Stimulated activated CD4-positive, alpha-beta T cell treated with anti-CD3 and anti-CD28 coated beads, TNF-alpha, amount 100 ng/mL, for 24 hours (primary cell): Measurements from ENCODE around the gene TFRC.
"Not testable (repeated sequence)": the region's sequence is repeated elsewhere in the genome, so short reads cannot be mapped to it uniquely, and the experiment has no call there.

Experiments
- DNase-seq, 3 experiments: peaks; one replicate each; pipeline ENCODE4 v3.0.0-alpha.2; 2020; ENCODE audit warnings: low read depth in 3 of 3

TFRC gene

DNA sequence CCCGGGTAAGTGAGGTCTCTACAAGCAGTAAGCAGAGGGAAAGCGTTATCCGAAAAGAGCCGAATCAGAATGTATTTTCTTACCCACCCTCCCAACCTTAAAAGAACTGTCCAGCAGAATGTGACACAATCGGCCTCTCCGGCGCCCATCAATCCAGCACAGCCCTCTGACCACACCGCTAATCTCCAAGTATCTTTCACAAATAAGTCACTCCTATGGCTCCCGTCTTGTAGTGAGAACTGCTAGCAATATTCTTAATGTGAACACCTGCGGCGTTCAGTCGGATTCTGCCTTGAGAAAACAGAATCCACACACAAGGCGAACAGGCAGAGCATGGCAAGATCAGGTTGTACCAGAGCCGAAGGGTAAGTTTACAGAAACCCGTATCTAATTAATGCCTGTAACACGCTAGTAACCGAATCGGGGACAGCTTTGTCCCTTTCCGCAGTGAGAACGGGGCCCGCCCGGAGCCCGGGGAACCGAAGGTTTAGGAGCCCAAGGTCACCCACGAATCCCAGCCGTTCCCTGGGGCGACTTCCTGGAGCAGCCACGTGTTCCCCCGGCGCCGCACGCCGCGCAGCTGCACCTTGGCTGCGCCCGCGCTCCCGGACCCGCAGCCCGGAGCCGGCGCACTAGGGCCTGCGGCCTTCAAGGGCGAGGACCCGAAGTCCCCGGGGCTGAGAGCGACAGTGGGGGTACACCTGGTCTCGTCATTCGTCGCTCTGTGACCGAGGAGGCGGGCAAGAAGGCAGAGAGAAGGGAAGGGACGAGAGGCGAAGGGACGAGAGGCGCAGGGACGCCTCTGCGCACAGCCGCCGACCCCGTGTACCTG lies 672 bp downstream of the TFRC start:
- peak; percentile 25 to 60 (median 40) for DNase-seq

DNA sequence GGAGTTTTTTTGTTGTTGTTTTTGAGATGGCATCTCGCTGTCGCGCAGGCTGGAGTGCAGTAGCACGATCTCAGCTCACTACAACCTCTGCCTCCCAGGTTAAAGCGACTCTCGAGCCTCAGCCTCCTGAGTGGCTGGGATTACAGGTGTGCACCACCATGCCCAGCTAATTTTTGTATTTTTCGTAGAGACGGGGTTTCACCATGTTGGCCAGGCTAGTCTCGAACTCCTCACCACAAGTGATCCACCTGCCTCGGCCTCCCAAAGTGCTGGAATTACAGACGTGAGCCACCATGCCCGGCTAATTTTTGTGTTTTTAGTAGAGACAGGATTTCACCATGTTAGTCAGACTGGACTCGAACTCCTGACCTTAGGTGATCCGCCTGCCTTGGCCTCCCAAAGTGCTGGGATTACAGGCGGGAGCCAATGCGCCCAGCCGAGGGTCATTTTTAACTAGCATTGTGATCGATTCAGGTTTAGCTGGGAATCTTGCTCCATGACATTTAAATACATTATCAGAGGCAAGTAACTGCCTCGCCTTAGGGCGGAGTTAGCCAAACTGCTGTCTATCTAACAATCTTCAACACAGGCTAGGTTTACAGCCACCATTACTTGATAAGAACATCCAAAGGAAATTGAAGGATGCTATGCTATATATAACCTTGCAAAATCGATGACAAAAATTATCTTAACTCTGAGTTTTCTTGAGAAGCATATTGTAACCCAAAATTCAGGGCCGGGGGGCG lies 1.6 kb downstream of the TFRC start:
- DNase-seq, result not testable (repeated sequence)

DNA sequence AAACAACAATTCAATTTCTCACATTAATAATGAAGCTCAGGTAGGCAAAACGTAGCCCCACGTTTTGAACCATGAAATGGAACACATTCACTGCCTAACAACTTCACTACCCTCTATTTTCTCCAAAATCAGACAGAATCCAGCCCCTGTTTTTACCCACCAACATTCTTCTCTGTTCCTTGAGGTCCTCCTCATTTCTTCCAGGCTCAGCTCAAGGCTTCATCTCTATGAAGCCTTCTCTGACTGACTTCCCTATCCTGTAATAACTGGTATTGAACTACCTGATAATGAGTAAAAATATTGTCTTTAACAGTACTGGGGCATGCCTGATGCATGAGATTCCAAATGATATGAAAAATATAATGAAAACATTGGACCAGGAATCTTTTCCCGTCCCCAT lies 2.2 kb downstream of the TFRC start:
- DNase-seq, result no peak

DNA sequence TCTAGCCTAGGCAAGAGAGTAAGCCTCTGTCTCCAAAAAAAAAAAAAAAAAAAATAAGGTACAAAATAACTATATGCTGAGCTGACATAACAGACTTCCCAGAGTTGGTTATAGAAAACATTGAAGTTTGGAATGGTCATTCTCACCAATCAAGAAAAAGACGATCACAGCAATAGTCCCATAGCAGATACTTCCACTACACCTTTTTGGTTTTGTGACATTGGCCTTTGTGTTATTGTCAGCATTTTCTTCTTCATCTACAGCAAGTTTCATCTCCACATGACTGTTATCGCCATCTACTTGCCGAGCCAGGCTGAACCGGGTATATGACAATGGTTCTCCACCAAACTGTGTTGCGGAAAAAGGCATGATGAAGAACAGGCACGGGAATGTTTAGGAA lies 6.9 kb downstream of the TFRC start:
- DNase-seq, result no peak

DNA sequence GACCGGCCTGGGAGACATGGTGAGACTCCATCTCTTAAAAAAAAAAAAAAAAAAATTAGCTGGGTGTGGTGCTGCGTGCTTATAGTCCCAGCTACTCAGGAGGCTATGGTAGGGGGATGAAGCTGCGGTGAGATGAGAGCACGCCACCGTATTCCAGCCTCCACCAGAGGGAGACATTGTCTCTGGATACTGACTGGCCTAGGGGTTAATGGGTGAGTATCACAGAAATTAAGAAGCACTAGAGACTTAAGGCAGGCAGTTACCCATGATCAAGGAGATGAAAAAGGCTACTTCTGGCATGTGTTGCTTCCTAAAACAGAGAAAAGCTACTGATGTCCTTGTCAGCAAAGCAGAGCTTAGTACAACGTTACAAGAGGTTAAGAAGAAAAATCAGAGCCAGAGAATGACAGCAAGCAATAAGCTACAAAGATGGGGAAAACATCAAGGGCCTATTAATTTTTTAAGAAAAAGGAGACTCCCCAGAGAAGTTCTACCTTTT lies 8.6 kb downstream of the TFRC start:
- DNase-seq, result peak; percentile 26 to 51 (median 35)

DNA sequence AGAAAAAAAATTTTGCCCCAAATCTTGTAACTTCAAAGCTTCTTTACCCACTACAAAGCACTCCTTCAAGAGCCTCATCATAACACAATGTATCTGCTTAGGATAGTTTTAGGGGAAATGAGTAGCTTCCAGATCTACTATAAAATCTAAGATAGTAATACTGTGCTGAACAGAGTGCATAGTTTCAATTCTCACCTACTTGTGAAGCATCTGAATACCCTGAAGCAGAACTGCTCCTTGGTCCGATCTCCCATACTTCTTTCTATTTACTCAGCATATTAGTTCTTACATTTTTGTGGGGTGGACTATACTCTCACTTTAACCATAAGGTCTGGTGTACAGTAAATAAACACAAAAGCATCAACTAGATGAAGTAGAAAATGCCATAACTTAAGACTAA lies 9.6 kb downstream of the TFRC start:
- no peak for DNase-seq

DNA sequence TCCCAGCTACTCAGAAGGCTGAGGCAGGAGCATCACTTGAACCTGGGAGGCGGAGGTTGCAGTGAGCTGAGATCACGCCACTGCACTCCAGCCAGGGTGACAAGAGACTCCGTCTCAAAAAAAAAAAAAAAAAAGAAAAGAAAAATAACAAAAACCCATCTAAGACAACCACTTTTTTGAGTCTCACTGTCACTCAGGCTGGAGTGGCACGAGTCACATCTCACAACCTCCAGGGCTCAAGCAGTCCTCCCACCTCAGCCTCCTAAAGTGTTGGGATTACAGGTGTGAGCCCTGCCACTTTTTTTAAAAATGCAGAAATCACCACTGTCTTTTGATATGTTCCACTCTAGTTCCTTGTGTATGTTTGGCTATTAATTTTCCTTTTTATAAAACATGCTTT lies 13.1 kb downstream of the TFRC start:
- not testable (repeated sequence) for DNase-seq

DNA sequence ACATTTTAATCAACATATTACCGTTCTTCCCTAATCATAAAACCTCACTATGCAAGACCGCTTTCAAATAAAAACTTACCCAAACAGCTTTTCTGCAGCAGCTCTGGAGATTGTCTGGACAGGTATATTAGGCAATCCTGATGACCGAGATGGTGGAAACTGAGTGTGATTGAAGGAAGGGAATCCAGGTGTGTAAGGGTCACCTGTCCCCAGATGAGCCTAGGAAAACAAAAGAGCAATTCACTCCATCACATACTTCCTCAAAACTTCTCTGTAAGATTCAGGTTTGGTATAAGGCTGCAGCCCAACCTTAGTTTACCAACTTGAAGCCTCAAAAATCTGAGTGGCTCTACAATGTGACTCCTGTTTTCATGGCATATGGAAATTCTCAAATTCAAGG lies 14.5 kb downstream of the TFRC start:
- no peak for DNase-seq

DNA sequence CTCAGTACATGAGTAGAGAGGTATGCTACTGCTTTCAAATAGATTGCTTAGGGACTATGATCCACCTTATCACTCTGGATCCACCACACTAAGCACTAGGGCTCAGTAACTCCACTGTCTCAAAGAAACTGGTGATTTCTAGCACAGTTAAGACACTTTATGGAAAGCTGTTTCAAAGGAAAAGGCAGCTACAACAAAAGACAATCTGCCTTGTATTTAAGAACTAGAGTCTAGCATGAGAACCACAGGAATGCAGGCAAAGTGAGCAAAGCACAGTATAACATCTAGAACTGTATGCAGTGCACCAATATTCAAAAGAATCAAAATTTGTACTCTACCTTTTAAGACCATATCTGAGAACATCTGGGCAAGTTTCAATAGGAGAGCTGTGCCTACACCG lies 17.9 kb downstream of the TFRC start:
- no peak for DNase-seq

DNA sequence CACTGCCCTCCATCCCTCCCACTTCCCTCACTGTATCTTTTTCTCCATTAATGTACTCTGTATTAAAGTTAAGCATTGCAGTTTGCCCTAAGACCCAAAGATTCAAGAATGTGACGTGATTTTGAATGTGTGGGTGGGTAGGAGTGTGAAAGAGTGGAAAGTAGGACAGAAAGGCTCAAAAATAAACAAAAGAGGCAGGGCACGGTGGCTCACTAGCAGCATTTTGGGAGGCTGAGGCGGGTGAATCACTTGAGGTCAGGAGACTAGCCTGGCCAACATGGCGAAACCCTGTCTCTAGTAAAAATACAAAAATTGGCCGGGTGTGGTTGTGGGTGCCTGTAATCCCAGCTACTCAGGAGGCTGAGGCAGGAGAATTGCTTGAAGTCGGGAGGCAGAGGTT lies 18.4 kb downstream of the TFRC start:
- no peak for DNase-seq

DNA sequence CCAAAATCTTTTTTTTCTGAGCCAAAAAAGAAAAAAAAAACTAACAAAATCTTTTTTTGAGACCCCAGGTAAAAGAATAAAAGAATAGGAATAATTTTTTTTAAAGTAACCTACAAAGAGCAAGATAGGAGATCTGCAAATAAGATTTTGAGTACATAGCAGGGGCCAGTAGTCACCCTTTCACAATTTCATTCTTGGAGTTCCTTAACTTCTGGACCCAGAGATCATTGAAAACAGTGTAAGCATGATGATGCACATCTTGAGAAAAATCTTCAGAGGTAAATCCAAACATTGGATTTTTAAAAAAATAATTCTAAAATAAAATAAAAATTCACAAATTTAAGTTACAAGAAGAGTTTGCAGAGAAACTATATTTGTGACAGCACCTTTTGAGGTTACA lies 18.8 kb downstream of the TFRC start:
- no peak for DNase-seq

DNA sequence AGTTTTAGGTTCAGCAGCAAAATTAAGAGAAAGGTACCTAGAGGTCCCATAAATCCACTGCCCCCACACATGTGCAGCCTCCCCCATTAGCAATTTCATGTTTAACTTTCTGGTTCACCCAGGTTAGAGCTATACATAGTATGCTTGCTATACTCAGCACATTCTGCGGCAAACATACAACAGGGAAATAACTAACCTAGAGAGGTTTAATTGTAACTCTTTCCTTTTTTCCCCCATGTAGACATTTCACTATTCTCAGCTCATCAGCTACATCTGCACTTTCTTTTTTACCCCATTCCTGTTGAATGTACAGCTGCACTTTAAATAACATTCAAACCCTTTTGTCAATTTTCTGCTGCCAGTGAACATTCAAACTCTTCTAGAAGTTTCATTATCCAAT lies 21.1 kb downstream of the TFRC start:
- no peak for DNase-seq

DNA sequence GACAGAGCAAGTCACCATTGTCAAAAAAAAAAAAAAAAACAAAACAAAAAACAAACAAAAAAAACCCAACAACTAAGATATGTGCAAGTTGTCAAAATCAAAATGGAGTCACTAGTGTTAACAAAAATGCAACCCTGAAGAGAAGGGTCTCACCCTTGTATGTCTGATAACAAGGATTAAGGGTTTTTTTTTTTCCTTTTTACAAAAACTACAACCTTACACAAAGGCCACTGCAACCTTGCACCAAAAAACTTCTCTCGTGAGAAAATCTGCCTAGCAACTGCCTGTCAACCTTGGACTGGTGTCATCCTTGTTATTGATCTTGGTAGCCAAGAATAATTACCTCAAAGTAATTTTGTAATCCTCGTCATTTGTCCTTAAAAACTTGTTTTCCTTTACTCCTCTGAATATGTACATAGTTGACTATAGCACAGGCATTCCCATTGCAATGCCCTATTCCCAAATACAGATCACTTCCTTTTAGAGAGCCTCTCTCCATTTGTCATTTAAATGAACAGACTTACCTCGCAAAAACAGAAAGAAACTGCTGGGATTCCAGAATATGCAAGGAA lies 24.0 kb downstream of the TFRC start:
- DNase-seq, result no peak

DNA sequence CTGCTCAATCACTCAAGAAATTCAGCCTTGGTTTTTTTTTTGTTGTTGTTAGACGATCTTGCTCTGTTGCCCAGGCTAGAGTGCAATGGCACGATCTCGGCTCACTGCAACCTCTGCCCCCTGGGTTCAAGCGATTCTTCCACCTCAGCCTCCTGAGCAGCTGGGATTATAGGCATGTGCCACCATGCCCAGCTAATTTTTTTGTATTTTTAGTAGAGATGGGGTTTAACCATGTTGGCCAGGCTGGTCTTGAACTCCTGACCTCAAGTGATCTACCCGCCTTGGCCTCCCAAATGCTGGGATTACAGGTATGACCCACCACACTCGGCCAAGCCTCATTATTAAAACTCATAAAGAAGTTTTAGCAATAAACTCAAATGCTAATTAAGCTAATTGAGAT lies 25.5 kb downstream of the TFRC start:
- not testable (repeated sequence) for DNase-seq

DNA sequence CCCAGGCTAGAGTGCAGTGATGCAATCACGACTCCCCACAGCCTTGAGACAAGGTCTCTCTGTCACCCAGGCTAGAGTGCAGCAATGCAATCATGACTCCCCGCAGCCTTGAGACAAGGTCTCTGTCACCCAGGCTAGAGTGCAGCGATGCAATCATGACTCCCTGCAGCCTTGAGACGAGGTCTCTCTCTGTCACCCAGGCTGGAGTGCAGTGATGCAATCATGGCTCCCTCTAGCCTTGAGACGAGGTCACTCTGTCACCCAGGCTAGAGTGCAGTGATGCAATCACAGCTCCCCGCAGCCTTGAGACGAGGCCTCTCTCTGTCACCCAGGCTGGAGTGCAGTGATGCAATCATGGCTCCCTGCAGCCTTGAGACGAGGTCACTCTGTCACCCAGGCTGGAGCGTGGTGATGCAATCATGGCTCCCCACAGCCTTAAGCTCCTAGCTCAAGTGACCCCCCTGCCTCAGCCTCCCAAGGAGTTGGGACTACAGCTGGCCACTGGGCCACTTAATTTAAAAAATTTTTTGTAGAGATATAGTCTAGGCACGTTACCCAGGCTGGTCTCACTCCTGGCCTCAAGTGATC lies 26.1 kb downstream of the TFRC start:
- DNase-seq, result no peak

DNA sequence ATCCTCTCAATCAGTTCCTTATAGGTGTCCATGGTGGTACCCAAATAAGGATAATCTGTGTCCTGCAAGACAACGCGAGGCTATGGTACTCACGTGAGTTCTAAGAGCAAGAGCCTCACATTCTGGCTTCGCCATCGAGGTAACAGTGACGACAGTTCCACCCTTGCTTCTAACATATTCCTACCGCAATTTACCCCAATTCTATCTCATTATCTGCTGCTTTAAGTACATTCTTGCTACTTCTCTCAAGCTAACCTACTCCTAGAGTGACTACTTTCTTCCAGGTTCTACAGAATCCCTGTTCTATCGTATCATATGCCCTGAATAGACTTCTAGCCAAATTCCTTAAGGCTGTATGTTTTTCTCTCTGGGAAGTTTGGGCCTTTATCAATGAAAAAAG lies 26.6 kb downstream of the TFRC start:
- no peak for DNase-seq

DNA sequence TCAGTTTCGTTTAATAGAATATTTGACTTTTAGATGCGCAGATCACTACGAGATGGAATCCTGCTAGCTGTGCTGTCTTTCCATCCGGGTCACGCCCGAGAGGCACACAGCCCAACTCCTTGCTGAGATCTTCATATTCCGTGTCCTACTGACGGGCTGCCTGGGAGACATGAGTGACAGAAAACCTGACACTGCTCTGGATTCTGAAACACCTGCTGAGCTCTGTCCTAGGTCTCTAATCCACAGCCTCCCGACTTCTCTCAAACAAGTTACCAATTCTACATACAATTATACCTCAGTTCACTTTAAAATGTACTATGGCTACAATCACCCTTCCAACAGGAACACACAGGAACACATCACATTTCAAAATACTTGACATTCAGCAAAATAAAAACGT lies 27.2 kb downstream of the TFRC start:
- DNase-seq, result no peak

DNA sequence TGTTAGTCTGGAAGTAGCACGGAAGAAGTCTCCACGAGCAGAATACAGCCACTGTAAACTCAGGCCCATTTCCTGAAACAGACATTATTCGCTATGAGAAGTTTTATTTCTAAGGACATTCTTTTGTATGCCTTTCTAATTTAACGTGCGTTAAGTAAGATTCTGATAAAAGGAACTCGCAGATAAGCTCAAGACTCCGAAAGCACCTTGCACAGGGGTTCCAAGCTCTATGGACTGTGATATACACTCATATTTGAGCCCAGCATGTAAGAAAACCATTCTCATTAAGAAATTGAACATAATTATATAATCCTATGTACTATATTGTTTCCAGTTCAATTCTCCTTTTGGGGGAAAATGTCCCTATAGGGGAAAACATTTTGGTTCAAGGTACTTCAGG lies 28.4 kb downstream of the TFRC start:
- no peak for DNase-seq

DNA sequence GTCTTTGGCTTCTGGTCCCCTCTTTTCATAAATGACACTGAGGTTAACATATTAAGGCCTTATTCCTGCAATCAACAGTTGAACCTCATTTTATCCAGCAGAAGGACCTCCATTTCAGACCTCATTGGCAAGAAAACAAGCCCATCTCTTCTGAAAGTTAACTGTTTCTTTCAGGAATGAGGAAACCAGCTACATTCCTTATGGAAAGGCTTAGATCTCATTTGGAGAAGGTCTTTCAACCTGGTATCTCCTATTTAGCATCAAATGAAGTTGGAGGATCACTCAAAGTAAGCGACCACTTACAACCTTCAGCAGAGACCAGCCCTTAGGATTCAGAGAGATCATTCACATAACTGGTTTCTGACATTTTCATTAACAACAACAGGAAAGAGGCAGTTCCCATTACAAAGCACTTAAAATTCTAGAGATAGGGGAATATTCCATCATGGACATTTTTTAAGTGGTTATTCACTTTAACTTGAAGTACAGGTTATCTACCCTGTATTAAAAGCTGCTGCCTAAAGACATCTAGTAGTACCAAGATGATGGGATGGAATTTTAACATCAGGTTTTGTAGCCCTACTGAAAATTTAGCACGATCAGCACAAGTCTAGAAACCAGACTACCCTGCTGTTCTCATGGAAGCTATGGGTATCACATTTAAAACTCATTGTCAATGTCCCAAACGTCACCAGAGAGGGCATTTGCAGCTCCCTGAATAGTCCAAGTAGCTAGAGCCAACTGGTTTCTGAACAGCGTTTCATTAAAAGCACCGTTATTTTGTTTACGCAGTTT lies 30.4 kb downstream of the TFRC start:
- no peak for DNase-seq

DNA sequence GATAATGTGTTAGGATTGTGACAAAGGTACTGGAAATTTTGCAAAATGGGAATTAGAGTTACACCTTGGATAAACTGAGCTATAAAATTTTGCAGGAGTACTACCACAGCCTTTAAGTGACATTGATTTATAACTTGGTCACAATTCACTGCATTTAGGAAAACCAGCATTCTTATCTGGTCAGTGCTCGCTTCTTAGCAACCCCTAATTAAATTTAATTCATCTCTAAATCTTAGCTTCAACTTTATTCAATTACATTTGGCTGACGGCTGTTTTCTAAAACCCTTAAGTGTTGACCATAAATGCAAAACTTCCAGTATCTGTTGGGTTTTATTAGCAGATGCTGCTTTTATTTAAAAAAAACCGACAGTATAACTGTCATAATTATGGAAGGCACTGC lies 31.3 kb downstream of the TFRC start:
- DNase-seq, result no peak

DNA sequence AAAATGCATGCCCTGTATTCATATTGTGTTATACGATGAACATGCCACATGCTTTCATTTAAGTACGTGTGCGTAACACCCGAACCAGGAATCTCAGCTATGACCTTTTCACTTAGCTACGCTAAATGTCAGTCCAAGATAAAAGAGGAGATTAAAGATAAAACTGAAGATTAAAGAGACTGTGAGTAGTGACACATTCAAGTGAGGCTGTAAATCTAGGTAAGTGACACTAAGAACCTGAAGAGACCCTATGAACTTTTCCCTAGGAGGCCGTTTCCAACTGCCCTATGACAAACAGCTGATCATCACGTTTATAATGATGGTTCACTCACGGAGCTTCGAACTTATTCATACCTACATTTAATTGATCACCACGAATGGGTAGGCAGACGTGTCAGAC lies 32.2 kb downstream of the TFRC start:
- no peak for DNase-seq
